Ramos (cell line): Measurements from ENCODE around the gene PTPDC1.

Source experiments
- in situ Hi-C: fragments of 300-500 bp; cut with MboI; formaldehyde crosslinking; loops from one replicate; pipeline ENCODE4 v1.14.3; 2022; ENCODE audit warnings: low sequenced_read_pairs; ENCODE audit not compliant: unreplicated experiment

Gene PTPDC1, protein sequence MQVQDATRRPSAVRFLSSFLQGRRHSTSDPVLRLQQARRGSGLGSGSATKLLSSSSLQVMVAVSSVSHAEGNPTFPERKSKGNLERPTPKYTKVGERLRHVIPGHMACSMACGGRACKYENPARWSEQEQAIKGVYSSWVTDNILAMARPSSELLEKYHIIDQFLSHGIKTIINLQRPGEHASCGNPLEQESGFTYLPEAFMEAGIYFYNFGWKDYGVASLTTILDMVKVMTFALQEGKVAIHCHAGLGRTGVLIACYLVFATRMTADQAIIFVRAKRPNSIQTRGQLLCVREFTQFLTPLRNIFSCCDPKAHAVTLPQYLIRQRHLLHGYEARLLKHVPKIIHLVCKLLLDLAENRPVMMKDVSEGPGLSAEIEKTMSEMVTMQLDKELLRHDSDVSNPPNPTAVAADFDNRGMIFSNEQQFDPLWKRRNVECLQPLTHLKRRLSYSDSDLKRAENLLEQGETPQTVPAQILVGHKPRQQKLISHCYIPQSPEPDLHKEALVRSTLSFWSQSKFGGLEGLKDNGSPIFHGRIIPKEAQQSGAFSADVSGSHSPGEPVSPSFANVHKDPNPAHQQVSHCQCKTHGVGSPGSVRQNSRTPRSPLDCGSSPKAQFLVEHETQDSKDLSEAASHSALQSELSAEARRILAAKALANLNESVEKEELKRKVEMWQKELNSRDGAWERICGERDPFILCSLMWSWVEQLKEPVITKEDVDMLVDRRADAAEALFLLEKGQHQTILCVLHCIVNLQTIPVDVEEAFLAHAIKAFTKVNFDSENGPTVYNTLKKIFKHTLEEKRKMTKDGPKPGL

DNA sequence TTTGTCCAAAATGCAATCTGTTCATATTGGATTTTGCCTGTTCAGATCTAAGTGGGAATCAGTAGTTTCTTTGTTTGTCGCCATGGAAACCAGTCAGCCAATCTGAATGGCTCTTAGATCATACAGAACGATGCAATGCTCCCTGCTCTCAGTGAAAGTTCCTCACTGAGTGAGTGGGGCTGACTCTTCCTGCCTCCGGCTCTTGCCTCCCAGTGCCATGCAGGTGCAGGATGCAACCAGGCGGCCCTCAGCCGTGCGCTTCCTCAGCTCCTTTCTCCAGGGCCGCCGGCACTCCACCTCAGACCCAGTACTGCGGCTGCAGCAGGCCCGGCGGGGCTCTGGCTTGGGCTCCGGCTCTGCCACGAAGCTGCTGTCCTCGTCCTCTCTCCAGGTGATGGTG lies at the start of gene PTPDC1:
TSS of gene PTPDC1 (plus strand) at position 151 of the 400 bp plus-strand sequence. CDS start at position 218, 67 bp downstream.
- in situ Hi-C loops = no loop called here

GRCh38 chr9:94034511-94034910 lies 49.8 kb upstream of the PTPDC1 start:
- in situ Hi-C loops = no loop called here

GRCh38 chr9:94039786-94040185 lies 44.5 kb upstream of the PTPDC1 start:
- in situ Hi-C loops = no loop called here

DNA sequence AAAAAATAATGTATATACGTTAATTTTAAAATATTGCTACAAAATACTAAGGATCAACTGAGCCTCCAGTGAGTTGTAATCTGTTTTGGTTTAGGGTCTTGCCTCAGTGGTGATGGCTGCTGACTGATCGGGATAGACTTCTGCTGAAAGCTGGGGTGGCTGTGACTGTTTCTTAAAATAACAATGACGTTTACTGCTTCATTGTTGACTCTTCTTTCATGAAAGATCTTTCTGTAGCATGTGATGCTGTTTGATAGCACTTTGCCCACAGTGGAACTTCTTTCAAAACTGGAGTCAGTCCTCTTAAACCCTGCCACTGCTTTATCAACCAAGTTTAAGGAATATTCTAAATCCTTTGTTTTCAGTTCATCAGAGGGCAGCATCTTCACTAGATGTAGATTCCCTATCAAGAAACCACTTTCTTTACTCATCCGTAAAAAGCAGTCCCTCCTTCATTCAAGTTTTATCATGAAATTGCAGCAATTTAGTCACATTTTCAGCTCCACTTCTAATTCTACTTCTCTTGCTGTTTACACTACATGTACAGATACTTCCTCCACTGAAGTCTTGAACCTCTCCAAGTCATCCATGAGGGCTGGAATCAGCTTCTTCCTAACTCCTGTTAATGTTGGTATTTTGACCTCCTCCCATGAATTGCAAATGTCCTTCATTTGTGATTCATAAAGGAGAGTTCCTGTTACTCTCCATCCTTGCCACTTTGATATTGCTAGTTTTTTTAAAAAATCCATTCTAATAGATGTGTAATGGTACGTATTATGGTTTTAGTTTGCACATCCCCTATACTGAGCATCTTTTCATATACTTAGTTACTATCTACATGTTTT lies 41.5 kb upstream of the PTPDC1 start:
- in situ Hi-C loops = no loop called here

GRCh38 chr9:94054716-94055115 lies 29.5 kb upstream of the PTPDC1 start:
- in situ Hi-C loops = loop anchor here (25.0 kb wide), 1 partner anchor 533 kb away; the partner anchor contains the start of gene FBP2

DNA sequence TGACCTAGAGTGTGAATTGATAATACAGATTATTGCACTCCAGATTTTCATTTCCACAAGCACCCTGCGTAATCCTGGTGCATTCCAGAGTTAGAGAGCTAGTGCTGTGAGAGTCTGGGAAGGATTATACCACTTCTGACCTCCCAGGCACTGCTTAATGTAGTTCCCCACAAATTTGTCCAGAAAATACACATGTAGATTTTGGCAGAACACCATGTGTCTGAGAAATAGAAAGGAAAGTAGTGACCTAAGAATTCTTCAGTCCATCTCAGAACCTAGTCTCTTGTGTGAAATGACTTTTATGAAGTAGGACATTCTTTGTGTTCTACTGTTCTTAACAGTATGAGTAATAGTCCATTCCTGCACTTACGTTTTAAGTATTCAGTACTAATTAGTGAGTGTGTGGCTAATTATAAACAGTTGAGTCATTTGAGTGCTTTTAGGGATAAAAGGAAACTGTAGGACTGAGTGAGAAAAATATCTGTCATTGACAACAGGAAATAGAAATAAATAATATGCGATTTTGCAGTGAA lies 27.8 kb upstream of the PTPDC1 start:
- in situ Hi-C loops = loop anchor here (25.0 kb wide), 1 partner anchor 531 kb away; the partner anchor contains the start of gene FBP2

- in situ Hi-C loops = loop anchor here (25.0 kb wide), 1 partner anchor 529 kb away; the partner anchor contains the start of gene FBP2
Observed at GRCh38 chr9:94057918-94058317, 26.3 kb upstream of the PTPDC1 start.

DNA sequence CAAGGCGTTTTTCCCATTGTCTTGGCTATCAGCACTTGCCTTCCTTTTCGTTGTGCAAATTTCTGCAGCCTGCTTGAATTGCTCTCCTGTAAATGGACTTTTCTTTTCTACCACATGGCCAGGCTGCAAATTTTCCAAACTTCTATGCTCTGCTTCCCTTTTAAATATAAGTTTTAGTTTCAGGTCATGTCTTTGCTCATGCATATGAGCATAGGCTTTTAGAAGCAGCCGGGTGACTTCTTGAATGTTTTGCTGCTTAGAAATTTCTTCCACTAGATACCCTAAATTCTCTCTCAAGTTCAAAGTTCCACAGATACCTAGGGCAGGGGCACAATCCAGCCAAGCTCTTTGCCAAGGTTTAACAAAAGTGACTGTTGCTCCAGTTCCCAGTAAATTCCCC lies 22.4 kb upstream of the PTPDC1 start:
- in situ Hi-C loops = loop anchor here (25.0 kb wide), 1 partner anchor 525 kb away; the partner anchor contains the start of gene FBP2

DNA sequence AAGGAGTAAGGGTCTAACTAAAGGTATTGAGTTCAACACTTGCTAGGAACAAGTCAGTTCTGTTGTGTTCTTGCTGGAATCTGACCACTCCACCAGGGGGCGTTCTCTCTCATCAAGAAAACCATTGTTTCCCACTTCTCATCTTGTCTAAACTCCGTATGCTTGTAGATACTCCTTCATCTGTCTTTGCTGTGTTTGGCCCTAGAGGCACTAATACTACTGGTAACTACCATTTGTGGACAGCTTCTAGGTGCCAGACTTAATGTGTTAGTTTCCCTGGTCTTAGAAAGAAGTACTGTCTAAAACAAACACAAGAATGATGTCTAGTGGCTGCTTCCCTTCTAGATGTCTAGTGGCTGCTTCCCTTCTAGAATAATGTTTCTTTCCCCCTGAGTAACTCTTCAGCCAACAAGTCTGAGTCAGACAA lies 18.7 kb upstream of the PTPDC1 start:
- in situ Hi-C loops = loop anchor here (25.0 kb wide), 1 partner anchor 522 kb away; the partner anchor contains the start of gene FBP2

DNA sequence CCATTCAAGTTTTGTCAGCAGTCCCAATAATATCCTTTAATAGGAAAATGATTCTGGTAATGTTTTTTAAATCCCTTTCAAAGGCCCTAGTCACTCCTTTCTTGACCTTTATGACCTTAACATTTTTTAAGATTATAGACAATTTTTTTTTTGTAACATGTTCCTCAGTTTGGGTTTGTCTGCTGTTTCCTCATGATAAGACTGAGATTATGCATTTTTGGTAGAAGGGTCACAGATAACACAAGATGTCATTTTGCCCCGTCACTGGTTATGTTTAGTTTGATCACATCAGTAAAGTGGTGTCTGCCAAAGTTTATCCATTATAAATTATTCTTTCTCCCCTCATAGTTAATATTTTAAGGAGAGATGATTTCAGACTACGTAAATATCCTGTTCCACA lies 16.0 kb upstream of the PTPDC1 start:
- in situ Hi-C loops = loop anchor here (25.0 kb wide), 1 partner anchor 519 kb away; the partner anchor contains the start of gene FBP2

DNA sequence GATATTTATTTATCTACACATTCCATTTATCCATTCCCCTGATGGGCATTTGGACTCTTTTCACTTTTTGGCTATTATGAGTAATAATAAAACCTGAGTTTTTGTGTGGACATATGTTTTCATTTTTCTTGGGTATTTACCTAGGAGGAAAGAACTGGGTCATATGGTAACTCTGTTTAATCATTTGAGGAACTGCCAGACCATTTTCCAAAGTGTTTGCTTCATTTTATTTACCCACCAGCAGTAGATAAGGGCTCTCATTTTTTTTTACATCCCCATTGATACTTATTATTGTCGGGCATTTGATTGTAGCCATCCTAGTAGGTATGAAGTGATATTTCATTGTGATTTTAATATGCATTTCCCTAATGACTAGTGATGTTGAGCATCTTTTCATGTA lies 7.7 kb upstream of the PTPDC1 start:
- in situ Hi-C loops = no loop called here

DNA sequence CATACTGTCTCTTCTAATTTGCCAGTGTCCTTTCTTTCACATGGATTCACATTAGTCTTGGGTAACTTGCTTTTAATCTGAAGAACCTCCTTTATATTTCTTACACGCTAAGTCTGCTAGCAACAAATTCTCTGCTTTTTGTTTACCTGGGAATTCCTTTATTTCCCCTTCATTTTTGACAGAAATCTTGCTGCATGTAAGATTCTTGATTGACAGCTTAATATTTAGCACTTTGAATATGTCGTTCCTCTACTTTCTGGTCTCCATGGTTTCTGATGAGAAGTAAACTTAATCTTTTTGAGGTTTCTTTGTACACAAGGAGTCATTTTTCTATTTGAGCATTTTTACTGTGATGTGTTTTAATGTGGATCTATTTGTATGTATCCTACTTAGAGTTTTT lies 6.2 kb upstream of the PTPDC1 start:
- in situ Hi-C loops = no loop called here

- in situ Hi-C loops = no loop called here
Observed at GRCh38 chr9:94079236-94079635, 5.0 kb upstream of the PTPDC1 start.

- in situ Hi-C loops = no loop called here
Observed at GRCh38 chr9:94080249-94080648, 4.0 kb upstream of the PTPDC1 start.

GRCh38 chr9:94081435-94081834 lies 2.8 kb upstream of the PTPDC1 start:
- in situ Hi-C loops = no loop called here

- in situ Hi-C loops = no loop called here
Observed at GRCh38 chr9:94081864-94082463, 2.3 kb upstream of the PTPDC1 start.

DNA sequence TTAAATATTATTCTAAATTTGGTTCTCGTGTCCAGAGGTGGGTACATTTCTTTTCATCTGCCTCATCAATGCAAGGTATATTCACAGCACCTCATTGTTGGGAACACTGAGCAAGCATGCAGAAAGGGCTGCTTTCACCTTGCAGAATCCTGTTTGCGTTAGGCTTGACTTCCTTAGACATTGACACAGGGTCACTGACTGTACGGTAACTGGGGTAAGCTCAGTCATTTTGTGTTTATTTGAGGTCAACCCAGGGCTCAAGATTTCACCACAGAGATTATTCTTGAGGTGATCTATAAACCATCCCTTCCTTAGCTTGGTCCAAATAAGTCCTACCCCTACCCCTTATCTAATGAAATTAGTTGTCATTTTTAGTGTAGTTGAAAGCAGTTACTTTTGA lies 1.7 kb upstream of the PTPDC1 start:
- in situ Hi-C loops = no loop called here

GRCh38 chr9:94082956-94083355 lies 1.3 kb upstream of the PTPDC1 start:
- in situ Hi-C loops = no loop called here

- in situ Hi-C loops = no loop called here
Observed at GRCh38 chr9:94083384-94083783, 880 bp upstream of the PTPDC1 start.
